K562 (cell line): ENCODE measurements around the gene BRD4.

Experiments used
- CTCF ChIP-seq, 3 experiments: IDR thresholded peaks in 2 of 3; conservative IDR thresholded peaks in 1 of 3; 2 replicates each; pipeline ENCODE4 v1.5.1; 2011 to 2012; ENCODE audit warnings: low read length in 3 of 3, mild to moderate bottlenecking in 3 of 3, control low read depth in 2 of 3, improper control_type of control experiment in 1 of 3, inconsistent platforms in 1 of 3, low read depth in 1 of 3, mixed read lengths in 1 of 3, moderate library complexity in 1 of 3; ENCODE audit not compliant: insufficient read depth in 2 of 3
- NBN ChIP-seq: fragments of 450-650 bp; IDR thresholded peaks from 2 replicates; pipeline ENCODE4 v1.6.1; 2016; ENCODE audit warnings: low read depth, mild to moderate bottlenecking
- RFX5 ChIP-seq: IDR thresholded peaks from 2 replicates; pipeline ENCODE4 v1.6.1; 2011; ENCODE audit warnings: low read depth, mild to moderate bottlenecking, improper control_type of control experiment, low read length
- ZC3H11A ChIP-seq: IDR thresholded peaks from 2 replicates; pipeline ENCODE4 v1.6.1; 2012; ENCODE audit warnings: low read depth, low read length, improper control_type of control experiment

GRCh38 chr19:15225760-15226159, 106.6 kb downstream of the BRD4 start:
- TF ChIP-seq NBN (no peak), CTCF (IDR thresholded peaks at IDR 0.05 in 2 of 3, conservative IDR thresholded peaks at IDR 0.05 in 1 of 3; ENCODE audit: insufficient read depth in 2 of 3, low read depth in 1 of 3, low read length in 3 of 3) (no peak), ZC3H11A (no peak), RFX5 (no peak)
